GM10847 (cell line): ENCODE data around the gene MAEA.

ENCODE experiments used
- POLR2A ChIP-seq: IDR thresholded peaks from 2 replicates; pipeline ENCODE4 v1.6.1; 2011; ENCODE audit not compliant: insufficient read length; ENCODE audit errors: extremely low read depth

The MAEA gene

DNA sequence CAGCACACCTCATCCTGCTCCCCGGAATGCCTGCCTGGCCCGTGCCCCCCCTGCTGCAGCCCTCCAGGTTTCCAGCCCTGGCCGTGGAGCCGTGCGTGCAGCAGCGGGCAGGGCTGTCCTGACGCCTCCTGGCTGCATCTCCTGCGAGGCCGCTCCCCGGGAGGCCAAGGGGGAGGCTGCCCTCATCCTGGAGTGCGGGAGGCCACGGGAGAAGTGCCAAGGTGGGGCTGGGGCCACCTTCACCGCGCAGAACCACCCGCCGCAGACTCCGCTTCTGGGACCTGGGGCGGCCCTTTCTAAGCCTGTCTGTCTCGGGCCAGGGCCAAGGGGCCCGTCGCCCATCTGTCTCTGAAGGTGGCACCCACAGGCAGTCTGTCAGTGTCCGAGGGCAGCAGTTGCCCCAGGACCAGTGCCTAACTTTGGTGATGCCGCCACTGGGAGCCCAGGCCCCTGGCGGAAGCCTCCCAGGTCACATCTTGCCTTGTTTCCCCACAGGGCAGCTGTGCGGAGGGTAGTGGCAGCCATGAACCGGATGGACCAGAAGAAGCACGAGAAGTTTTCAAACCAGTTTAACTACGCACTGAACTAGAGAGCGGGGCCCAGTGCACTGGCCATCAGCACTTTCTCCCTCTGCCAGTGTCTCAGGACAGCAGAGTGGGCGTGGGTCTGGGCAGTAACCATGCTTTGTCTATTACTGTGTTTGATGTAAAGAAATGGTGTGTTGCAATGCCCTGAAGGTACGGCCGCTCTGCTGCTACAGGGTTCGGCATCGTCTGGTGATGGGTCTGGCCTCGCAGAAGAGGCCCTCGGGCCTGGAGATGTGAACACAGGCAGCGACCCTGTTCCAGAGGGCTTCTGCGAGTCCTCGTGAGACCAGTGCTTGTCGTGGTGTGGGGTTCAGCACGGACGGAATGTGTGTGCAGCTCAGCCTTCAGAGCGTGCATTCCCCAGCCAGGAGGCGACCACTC, 96.0 kb downstream of the MAEA start:
- TF ChIP-seq POLR2A = no peak
